Type B pancreatic cell (in vitro differentiated cells): Measurements from ENCODE around the gene METTL15. TPM values are rescaled to one million over a fixed set of nuclear protein-coding genes. Genes with fewer than 3 reads are reported as not detected.
A peak's percentile ranks its signal among the peaks of the same experiment; 100 is the strongest.

ENCODE experiments used
- DNase-seq: peaks from one replicate; pipeline ENCODE4 v3.0.0; 2021; ENCODE audit warnings: mixed read lengths; ENCODE audit not compliant: unreplicated experiment; ENCODE audit errors: extremely low spot score
- H3K27ac Mint-ChIP-seq: 2 replicates; pipeline ENCODE4 v1.8.0; 2021; ENCODE audit warnings: mild to moderate bottlenecking, mixed read lengths
- H3K27me3 Mint-ChIP-seq: 2 replicates; pipeline ENCODE4 v1.8.0; 2021; ENCODE audit warnings: mixed read lengths
- H3K36me3 Mint-ChIP-seq: 2 replicates; pipeline ENCODE4 v1.8.0; 2021; ENCODE audit warnings: mixed read lengths
- H3K4me1 Mint-ChIP-seq: one replicate; pipeline ENCODE4 v1.8.0; 2021; ENCODE audit warnings: mixed read lengths; ENCODE audit not compliant: unreplicated experiment
- H3K4me3 Mint-ChIP-seq: 2 replicates; pipeline ENCODE4 v1.8.0; 2021; ENCODE audit warnings: mild to moderate bottlenecking, mixed read lengths
- H3K9me3 Mint-ChIP-seq: 2 replicates; pipeline ENCODE4 v1.8.0; 2021; ENCODE audit warnings: mixed read lengths
- CTCF ChIP-seq: fragments of 200-600 bp; sonication (generic); conservative IDR thresholded peaks from 2 replicates; pipeline ENCODE4 v1.5.0; 2021; ENCODE audit warnings: antibody characterized with exemption, mild to moderate bottlenecking
- total RNA-seq: library from RNA; stranded (reverse); gene quantifications from 2 replicates; pipeline ENCODE4 v1.2.1, GENCODE V29; 2021; ENCODE audit warnings: low replicate concordance

Gene METTL15
- total RNA-seq, 1 donor from 2014 or later, result 13.4 TPM

DNA sequence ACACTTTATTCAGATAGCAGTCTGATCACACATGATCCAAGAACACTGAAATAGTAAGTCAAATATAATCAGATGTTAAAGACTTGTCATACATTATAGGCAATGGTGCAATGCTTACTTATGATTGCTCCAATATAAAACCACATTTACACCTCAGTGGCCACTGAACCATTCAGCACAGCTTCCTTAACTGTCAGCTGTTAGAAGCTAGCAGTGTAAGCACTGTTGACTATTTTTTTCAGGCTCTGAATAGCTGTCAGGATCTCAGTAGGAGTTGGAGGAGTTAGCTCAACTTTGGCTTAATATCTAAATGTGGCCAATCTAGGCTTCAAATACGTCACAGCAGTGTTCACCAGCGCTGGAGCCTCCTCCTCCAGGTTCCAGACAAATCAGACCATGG lies 36.6 kb downstream of the METTL15 start:
- no peak for TF ChIP-seq CTCF
- Mint-ChIP-seq H3K4me3 (no peak overlapping the region), H3K27ac (no peak overlapping the region), H3K27me3 (no peaks in the 10 kb centered on the region), H3K36me3 (peaks cover 8% of the 10 kb centered on the region), H3K9me3 (peaks cover 4% of the 10 kb centered on the region), H3K4me1 (no peaks in the 10 kb centered on the region)
- no peak for DNase-seq

DNA sequence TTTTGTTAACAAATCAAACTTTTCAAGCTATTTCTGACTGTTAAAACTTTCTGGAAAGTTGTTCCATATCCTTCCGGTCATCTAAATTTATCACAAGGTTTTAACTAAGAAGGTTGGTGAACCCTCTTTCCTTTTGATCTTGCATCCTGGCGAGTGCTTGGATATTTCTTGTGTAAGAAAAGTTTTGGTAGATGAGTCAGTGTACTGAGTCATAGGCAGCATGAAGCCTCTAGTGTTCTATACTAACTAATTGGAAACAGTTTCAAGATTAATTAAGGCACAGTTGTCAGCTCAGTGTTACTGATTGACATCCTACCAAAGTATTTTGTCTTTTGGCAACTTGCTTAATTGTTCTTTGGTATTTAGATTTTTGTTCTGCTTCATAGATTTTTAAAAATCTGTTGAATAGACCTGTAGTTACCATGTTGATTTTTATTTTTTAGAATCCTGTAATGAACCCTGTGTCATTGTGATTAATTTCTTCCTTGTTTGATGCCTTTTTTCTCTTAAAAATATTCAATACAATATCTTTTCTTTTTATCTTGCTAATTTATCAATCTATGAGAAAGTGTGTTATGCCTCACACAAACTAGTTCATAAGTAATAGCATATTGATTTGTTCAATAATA lies 38.0 kb downstream of the METTL15 start:
- no peaks in the 10 kb centered on the region for H3K27me3 Mint-ChIP-seq
- peaks cover under 1% of the 10 kb centered on the region for H3K36me3 Mint-ChIP-seq
- no peak for DNase-seq
- no peak overlapping the region for H3K4me3 Mint-ChIP-seq
- no peaks in the 10 kb centered on the region for H3K4me1 Mint-ChIP-seq
- H3K27ac Mint-ChIP-seq, result no peak overlapping the region
- H3K9me3 Mint-ChIP-seq, result peaks cover under 1% of the 10 kb centered on the region
- TF ChIP-seq CTCF, result no peak

- no peak overlapping the region for H3K4me3 Mint-ChIP-seq
- H3K36me3 Mint-ChIP-seq, result peaks cover 4% of the 10 kb centered on the region
- H3K27me3 Mint-ChIP-seq, result no peaks in the 10 kb centered on the region
- DNase-seq, result no peak
- TF ChIP-seq CTCF, result no peak
- H3K9me3 Mint-ChIP-seq, result no peaks in the 10 kb centered on the region
- H3K27ac Mint-ChIP-seq, result no peak overlapping the region
- H3K4me1 Mint-ChIP-seq, result no peaks in the 10 kb centered on the region
Observed at GRCh38 chr11:28152743-28153142, 44.6 kb downstream of the METTL15 start.

DNA sequence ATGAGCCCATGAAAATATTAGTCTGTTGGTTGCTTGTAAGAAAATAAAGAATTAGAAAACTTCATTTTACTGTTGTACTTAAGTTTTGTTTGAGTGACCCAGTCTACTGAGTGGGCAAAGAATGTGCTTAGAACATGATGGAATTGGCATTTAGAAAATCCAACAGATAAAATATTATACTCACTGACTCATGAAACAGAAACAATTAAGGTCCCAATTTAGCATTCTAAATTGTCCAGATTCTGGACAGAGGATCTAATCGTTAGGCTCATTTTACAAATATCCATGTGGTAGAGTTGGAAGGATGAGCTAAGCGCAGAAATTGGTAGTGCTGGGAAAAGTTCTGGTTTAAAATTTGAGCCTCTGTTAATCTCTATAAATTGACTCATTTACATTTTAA lies 45.4 kb downstream of the METTL15 start:
- H3K9me3 Mint-ChIP-seq, result no peaks in the 10 kb centered on the region
- DNase-seq, result no peak
- H3K4me1 Mint-ChIP-seq, result no peaks in the 10 kb centered on the region
- no peak overlapping the region for H3K27ac Mint-ChIP-seq
- no peak for TF ChIP-seq CTCF
- H3K36me3 Mint-ChIP-seq, result peaks cover 9% of the 10 kb centered on the region
- H3K27me3 Mint-ChIP-seq, result no peaks in the 10 kb centered on the region
- H3K4me3 Mint-ChIP-seq, result no peak overlapping the region

DNA sequence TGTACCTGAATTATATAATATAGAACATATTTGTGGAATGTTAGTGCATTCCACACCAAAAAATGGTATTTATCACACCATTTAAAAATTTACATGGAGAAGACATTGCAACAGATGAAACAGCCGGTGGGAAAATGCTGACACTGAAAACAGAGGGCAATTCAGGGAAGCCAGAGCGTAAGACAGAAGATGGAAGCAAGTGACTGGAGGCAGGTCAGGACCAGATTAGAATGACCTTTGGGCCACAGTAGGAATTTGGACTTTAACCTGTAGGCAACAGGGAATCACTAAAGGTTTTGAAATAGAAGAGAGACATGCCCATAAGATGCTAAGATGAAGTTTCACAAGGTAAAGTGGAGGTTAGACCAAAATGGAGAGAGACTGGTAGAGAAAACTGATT lies 60.5 kb downstream of the METTL15 start:
- H3K36me3 Mint-ChIP-seq, result peaks cover 21% of the 10 kb centered on the region
- no peak overlapping the region for H3K27ac Mint-ChIP-seq
- H3K4me3 Mint-ChIP-seq, result no peak overlapping the region
- no peaks in the 10 kb centered on the region for H3K27me3 Mint-ChIP-seq
- DNase-seq, result no peak
- peaks cover 2% of the 10 kb centered on the region for H3K9me3 Mint-ChIP-seq
- H3K4me1 Mint-ChIP-seq, result peaks cover 9% of the 10 kb centered on the region
- TF ChIP-seq CTCF, result no peak

DNA sequence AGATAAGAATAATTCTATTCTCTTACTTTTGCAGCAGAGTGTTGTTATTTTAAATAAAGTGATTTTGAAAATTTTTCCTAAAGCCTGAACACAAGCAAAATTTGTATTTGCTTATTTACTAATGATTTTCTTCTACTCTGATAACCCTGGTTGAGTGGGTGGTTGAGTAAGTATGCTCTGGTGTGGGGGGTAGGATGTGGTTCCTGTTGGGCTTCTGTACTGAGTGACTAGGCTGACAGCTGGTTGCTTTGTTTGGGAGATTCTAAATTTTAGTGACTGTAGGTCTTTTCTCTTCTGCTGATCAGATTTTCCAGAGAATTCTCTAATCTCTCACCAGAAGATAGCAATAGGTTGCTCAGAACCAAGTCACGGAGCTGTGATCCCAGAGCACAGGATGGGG lies 61.6 kb downstream of the METTL15 start:
- TF ChIP-seq CTCF, result no peak
- Mint-ChIP-seq H3K4me3 (peak overlapping the region; percentile 35), H3K36me3 (peaks cover 23% of the 10 kb centered on the region), H3K9me3 (peaks cover 4% of the 10 kb centered on the region), H3K27me3 (no peaks in the 10 kb centered on the region), H3K27ac (no peak overlapping the region), H3K4me1 (peaks cover 9% of the 10 kb centered on the region)
- DNase-seq, result no peak
